Loucy (cell line): ENCODE measurements around the gene MYO3B.
A peak's percentile ranks its signal among the peaks of the same experiment; 100 is the strongest.

Experiments
- H2AFZ ChIP-seq: fragments of 200-600 bp; sonication (generic); 2 replicates; pipeline ENCODE4 v1.6.0; 2016; ENCODE audit warnings: antibody characterized with exemption, mild to moderate bottlenecking, low read length, moderate library complexity
- H3F3A ChIP-seq: fragments of 200-600 bp; 2 replicates; pipeline ENCODE4 v1.6.0; 2016; ENCODE audit warnings: antibody characterized with exemption, low read depth, mild to moderate bottlenecking
- H3K27me3 ChIP-seq: fragments of 200-600 bp; sonication (generic); 2 replicates; pipeline ENCODE4 v1.6.1; 2014; ENCODE audit warnings: low read length, mild to moderate bottlenecking; ENCODE audit not compliant: insufficient read depth, poor library complexity, severe bottlenecking
- H3K36me3 ChIP-seq: fragments of 200-600 bp; sonication (generic); 2 replicates; pipeline ENCODE4 v1.6.1; 2016; ENCODE audit warnings: low read length; ENCODE audit not compliant: insufficient read depth
- H3K4me1 ChIP-seq: fragments of 200-600 bp; sonication (generic); 2 replicates; pipeline ENCODE4 v1.5.1; 2014; ENCODE audit warnings: low read length, mild to moderate bottlenecking; ENCODE audit not compliant: insufficient read depth, poor library complexity, severe bottlenecking
- H3K4me2 ChIP-seq: fragments of 200-600 bp; sonication (generic); 2 replicates; pipeline ENCODE4 v1.6.0; 2014; ENCODE audit warnings: antibody characterized with exemption, low read length, low read depth, mild to moderate bottlenecking; ENCODE audit not compliant: poor library complexity, severe bottlenecking
- H3K4me3 ChIP-seq: fragments of 200-600 bp; sonication (generic); 2 replicates; pipeline ENCODE4 v1.5.1; 2014; ENCODE audit warnings: low read length, mild to moderate bottlenecking, mixed read lengths; ENCODE audit not compliant: poor library complexity, severe bottlenecking
- H3K79me2 ChIP-seq: fragments of 200-600 bp; sonication (generic); 2 replicates; pipeline ENCODE4 v1.6.1; 2014; ENCODE audit warnings: low read length; ENCODE audit not compliant: insufficient read depth
- H3K9ac ChIP-seq: fragments of 200-600 bp; sonication (generic); 2 replicates; pipeline ENCODE4 v1.6.0; 2014; ENCODE audit warnings: mild to moderate bottlenecking, low read depth, low read length, moderate library complexity; ENCODE audit not compliant: poor library complexity, severe bottlenecking
- H3K9me2 ChIP-seq: fragments of 200-600 bp; sonication (generic); replicated peaks from 2 replicates; pipeline ENCODE4 v1.6.1; 2016; ENCODE audit warnings: low read depth, low read length, mixed read lengths
- H3K9me3 ChIP-seq: fragments of 200-600 bp; sonication (generic); 2 replicates; pipeline ENCODE4 v1.6.1; 2014; ENCODE audit warnings: mild to moderate bottlenecking, antibody characterized with exemption, low read length, low read depth; ENCODE audit not compliant: insufficient read depth
- H4K20me1 ChIP-seq: fragments of 200-600 bp; sonication (generic); 2 replicates; pipeline ENCODE4 v1.6.0; 2014; ENCODE audit warnings: antibody characterized with exemption, low read length, mild to moderate bottlenecking; ENCODE audit not compliant: insufficient read depth, poor library complexity, severe bottlenecking
- EZH2phosphoT487 ChIP-seq: fragments of 200-600 bp; IDR thresholded peaks from 2 replicates; pipeline ENCODE4 v1.6.1; 2018; ENCODE audit warnings: antibody characterized with exemption, mild to moderate bottlenecking, moderate library complexity, borderline replicate concordance
- TF ChIP-seq, protein P1 (sequence below): fragments of 200-600 bp; sonication (generic); conservative IDR thresholded peaks from 2 replicates; pipeline ENCODE4 v1.5.1; 2014; ENCODE audit warnings: mild to moderate bottlenecking, antibody characterized with exemption, low read length

The MYO3B gene

DNA sequence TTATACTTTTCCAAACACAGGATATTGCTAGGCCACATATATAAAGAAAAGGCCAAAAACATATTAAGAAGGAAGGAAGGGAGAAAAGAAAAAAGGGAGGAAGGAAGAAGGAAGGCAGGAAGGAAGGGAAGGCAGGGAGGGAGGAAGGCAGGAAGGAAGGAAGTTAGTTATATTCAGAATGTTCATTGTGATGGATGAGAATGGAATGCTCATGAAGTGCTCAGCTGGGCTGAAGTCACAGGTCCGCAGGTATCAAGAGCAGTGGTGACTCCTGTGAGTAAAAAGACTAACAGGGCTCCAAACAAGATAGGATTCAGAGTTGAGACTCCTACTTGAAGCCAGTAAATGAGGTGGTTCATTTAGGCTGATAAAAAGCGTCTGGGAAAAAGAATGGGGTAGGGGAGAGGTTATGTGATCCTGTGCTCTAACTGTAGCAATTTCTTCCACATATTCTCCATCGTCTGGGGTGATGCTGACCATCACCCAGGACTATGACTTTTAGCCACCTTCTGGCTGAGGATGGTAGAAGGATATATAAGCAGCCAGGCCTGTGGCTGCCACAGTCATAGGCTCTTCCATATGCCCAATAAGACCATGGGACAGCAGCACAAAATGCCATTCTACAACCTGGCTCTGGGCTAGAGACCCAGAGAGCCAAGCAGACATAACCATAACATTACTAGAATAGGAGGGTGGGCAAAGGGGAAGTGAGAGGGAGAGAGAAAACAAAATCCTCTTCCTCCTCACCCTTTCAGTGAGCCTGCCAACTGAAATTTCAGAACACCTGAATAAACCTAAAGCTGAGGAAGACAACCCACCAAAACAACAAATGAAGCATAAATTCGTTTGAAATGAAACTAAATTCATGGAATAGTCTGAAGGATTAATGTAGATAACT lies 173.2 kb downstream of the MYO3B start:
- Histone ChIP-seq H2AFZ (no peak overlapping the region), H3K4me2 (no peak overlapping the region), H3K9me3 (no peaks in the 10 kb centered on the region), H3K9ac (no peak overlapping the region), H4K20me1 (no peaks in the 10 kb centered on the region), H3K4me1 (peaks cover 59% of the 10 kb centered on the region), H3K27me3 (no peaks in the 10 kb centered on the region), H3F3A (peaks cover 13% of the 10 kb centered on the region), H3K9me2 (no peaks in the 10 kb centered on the region), H3K4me3 (no peak overlapping the region), H3K79me2 (no peaks in the 10 kb centered on the region), H3K36me3 (no peaks in the 10 kb centered on the region)
- no peak for TF ChIP-seq EZH2phosphoT487
- TF ChIP-seq, protein P1, sequence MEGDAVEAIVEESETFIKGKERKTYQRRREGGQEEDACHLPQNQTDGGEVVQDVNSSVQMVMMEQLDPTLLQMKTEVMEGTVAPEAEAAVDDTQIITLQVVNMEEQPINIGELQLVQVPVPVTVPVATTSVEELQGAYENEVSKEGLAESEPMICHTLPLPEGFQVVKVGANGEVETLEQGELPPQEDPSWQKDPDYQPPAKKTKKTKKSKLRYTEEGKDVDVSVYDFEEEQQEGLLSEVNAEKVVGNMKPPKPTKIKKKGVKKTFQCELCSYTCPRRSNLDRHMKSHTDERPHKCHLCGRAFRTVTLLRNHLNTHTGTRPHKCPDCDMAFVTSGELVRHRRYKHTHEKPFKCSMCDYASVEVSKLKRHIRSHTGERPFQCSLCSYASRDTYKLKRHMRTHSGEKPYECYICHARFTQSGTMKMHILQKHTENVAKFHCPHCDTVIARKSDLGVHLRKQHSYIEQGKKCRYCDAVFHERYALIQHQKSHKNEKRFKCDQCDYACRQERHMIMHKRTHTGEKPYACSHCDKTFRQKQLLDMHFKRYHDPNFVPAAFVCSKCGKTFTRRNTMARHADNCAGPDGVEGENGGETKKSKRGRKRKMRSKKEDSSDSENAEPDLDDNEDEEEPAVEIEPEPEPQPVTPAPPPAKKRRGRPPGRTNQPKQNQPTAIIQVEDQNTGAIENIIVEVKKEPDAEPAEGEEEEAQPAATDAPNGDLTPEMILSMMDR: 0 out of 2 replicates have a peak, but pooled peaks have one; percentile 27

DNA sequence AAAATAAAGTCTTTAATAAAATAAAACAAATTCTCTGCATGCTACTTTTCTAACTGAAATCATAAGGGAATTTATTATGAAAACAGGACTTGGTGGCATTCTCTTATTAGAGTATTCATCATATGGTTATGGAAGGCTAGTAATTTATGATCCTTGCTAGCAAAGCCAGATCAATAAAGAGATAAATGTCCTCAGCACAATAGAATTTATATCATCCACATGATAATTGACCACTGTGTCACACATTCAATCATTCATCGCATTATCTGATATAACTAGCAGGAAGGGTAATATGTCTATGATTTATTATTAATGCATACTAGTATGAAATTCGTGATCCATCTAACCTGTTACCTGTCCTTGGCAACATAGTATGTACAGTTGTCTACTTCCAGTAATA lies 175.8 kb downstream of the MYO3B start:
- H3K36me3 ChIP-seq: no peaks in the 10 kb centered on the region
- H3K9me3 ChIP-seq: no peaks in the 10 kb centered on the region
- no peak overlapping the region for H2AFZ ChIP-seq
- peak overlapping the region; percentile 61 for H3K9ac ChIP-seq
- H3K4me2 ChIP-seq: peak overlapping the region; percentile 71
- peak overlapping the region; percentile 62 for H3K4me3 ChIP-seq
- peaks cover 54% of the 10 kb centered on the region for H3K4me1 ChIP-seq
- no peak for TF ChIP-seq EZH2phosphoT487
- TF ChIP-seq, protein P1: no peak
- H4K20me1 ChIP-seq: no peaks in the 10 kb centered on the region
- H3K9me2 ChIP-seq: no peaks in the 10 kb centered on the region
- H3K79me2 ChIP-seq: no peaks in the 10 kb centered on the region
- peaks cover 13% of the 10 kb centered on the region for H3F3A ChIP-seq
- no peaks in the 10 kb centered on the region for H3K27me3 ChIP-seq

DNA sequence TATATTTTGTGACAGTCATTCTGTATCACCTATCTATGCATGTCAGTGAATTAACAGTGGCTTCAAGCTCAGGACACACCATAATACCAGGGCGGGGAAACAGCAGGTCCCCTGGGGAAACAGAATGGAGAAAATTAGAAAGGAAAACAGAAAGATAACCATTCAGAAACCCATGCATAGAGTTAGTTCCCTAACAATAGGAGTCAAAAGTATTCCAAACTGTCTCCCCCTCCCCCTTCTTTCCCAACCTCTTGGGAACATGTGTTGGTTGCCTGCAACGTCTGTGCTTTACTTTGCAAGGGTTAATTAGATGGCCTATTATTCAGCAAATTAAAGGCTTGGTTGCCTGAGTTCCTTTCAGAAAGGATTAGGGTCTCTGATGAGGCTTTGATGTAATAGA lies 176.4 kb downstream of the MYO3B start:
- TF ChIP-seq EZH2phosphoT487: no peak
- TF ChIP-seq, protein P1: no peak
- Histone ChIP-seq H3K36me3 (no peaks in the 10 kb centered on the region), H3K9me3 (no peaks in the 10 kb centered on the region), H3K9ac (peak overlapping the region; percentile 61), H3F3A (peaks cover 13% of the 10 kb centered on the region), H3K4me1 (peaks cover 51% of the 10 kb centered on the region), H3K79me2 (no peaks in the 10 kb centered on the region), H3K27me3 (no peaks in the 10 kb centered on the region), H4K20me1 (no peaks in the 10 kb centered on the region), H3K4me2 (peak overlapping the region; percentile 71), H3K4me3 (peak overlapping the region; percentile 62), H2AFZ (0 out of 2 replicates have a peak overlapping the region, but pooled peaks have one; percentile 8), H3K9me2 (no peaks in the 10 kb centered on the region)
